Activated CD4-positive, alpha-beta T cell treated with anti-CD3 and anti-CD28 coated beads, Interleukin-2, Interleukin-6, amounts not matched to agents 100 ng/mL and 50 ng/mL, durations not matched to agents 16 hours and 8 hours (primary cell): ENCODE results near the gene IL1R2.

Experiments
- DNase-seq: peaks from one replicate; pipeline ENCODE4 v3.0.0-alpha.2; 2020

IL1R2 gene

GRCh38 chr2:102024410-102024809, 32.6 kb downstream of the IL1R2 start:
- DNase-seq = no peak

- DNase-seq = no peak
These were observed 33.3 kb downstream of the IL1R2 start for GRCh38 chr2:102025016-102025501.

- DNase-seq = no peak
These were observed 34.0 kb downstream of the IL1R2 start for GRCh38 chr2:102025583-102026267.

- DNase-seq = no peak
These were observed 35.5 kb downstream of the IL1R2 start for GRCh38 chr2:102027036-102027980.

GRCh38 chr2:102028470-102028869, 36.7 kb downstream of the IL1R2 start:
- DNase-seq = peak; percentile 23

- no peak for DNase-seq
These were observed 37.6 kb downstream of the IL1R2 start for GRCh38 chr2:102029405-102029804.

- no peak for DNase-seq
These were observed 38.2 kb downstream of the IL1R2 start for GRCh38 chr2:102029952-102030351.

- no peak for DNase-seq
These were observed 38.7 kb downstream of the IL1R2 start for GRCh38 chr2:102030502-102030854.

- no peak for DNase-seq
These were observed 39.2 kb downstream of the IL1R2 start for GRCh38 chr2:102030855-102031527.

- no peak for DNase-seq
These were observed 40.7 kb downstream of the IL1R2 start for GRCh38 chr2:102032368-102033030.

- DNase-seq = peak; percentile 28
These were observed 41.4 kb downstream of the IL1R2 start for GRCh38 chr2:102033031-102033749.

- no peak for DNase-seq
These were observed 42.3 kb downstream of the IL1R2 start for GRCh38 chr2:102033750-102034682.

- peak; percentile 15 for DNase-seq
These were observed 43.2 kb downstream of the IL1R2 start for GRCh38 chr2:102034683-102035548.

- DNase-seq = no peak
These were observed 45.9 kb downstream of the IL1R2 start for GRCh38 chr2:102037681-102038080.

GRCh38 chr2:102040229-102040628, 48.5 kb downstream of the IL1R2 start:
- no peak for DNase-seq

- DNase-seq = no peak
These were observed 49.6 kb downstream of the IL1R2 start for GRCh38 chr2:102041351-102041750.

- no peak for DNase-seq
These were observed 50.7 kb downstream of the IL1R2 start for GRCh38 chr2:102042196-102043081.

- no peak for DNase-seq
These were observed 51.8 kb downstream of the IL1R2 start for GRCh38 chr2:102043560-102043959.
